Activated T-helper 1 cell treated with anti-CD3 and anti-CD28 coated beads, Interleukin-12 subunit alpha, Interleukin-12 subunit beta, Interleukin-2, Interleukin-4 antibody, amounts not matched to agents 30 ng/mL and 10 ng/mL and 1 ng/mL, durations not matched to agents 14 hours and 24 hours and 36 hours (primary cell): ENCODE measurements around the gene CAPRIN2. TPM values are rescaled to one million over a fixed set of nuclear protein-coding genes. Genes with fewer than 3 reads are reported as not detected.

ENCODE experiments used
- DNase-seq: peaks from one replicate; pipeline ENCODE4 v3.0.0; 2021; ENCODE audit warnings: low spot score
- H3K27ac Mint-ChIP-seq: one replicate; pipeline ENCODE4 v1.8.0; 2021; ENCODE audit warnings: mild to moderate bottlenecking, mixed read lengths
- H3K27me3 Mint-ChIP-seq: one replicate; pipeline ENCODE4 v1.8.0; 2022; ENCODE audit warnings: mild to moderate bottlenecking, moderate library complexity, mixed read lengths; ENCODE audit not compliant: insufficient read depth
- H3K36me3 Mint-ChIP-seq: one replicate; pipeline ENCODE4 v1.8.0; 2021; ENCODE audit warnings: low read depth, mixed read lengths
- H3K4me1 Mint-ChIP-seq: one replicate; pipeline ENCODE4 v1.8.0; 2021; ENCODE audit warnings: low read depth, mixed read lengths
- H3K4me3 Mint-ChIP-seq: one replicate; pipeline ENCODE4 v1.8.0; 2021; ENCODE audit warnings: mild to moderate bottlenecking, moderate library complexity, mixed read lengths
- H3K9me3 Mint-ChIP-seq: one replicate; pipeline ENCODE4 v1.8.0; 2021; ENCODE audit warnings: mixed read lengths
- intact Hi-C: fragments of 100-400 bp; cut with micrococcal nuclease; formaldehyde crosslinking; loops from one replicate; pipeline ENCODE4 v1.15.1; 2024
- total RNA-seq: library from RNA; stranded (reverse); gene quantifications from 2 replicates; pipeline ENCODE4 v1.2.3, GENCODE V29; 2022

CAPRIN2 gene
- total RNA-seq, 1 donor from 2014 or later: 9.1 TPM

- no peaks in the 10 kb centered on the region for H3K4me1 Mint-ChIP-seq
- no peak overlapping the region for H3K4me3 Mint-ChIP-seq
- H3K9me3 Mint-ChIP-seq: no peaks in the 10 kb centered on the region
- H3K36me3 Mint-ChIP-seq: no peaks in the 10 kb centered on the region
- DNase-seq: no peak
- intact Hi-C loops: no loop called here
- peaks cover 16% of the 10 kb centered on the region for H3K27me3 Mint-ChIP-seq
- H3K27ac Mint-ChIP-seq: no peak overlapping the region
Observed at GRCh38 chr12:30785630-30786029, 30.9 kb upstream of the CAPRIN2 start.

GRCh38 chr12:30784508-30784907 lies 29.8 kb upstream of the CAPRIN2 start:
- DNase-seq: no peak
- no peaks in the 10 kb centered on the region for H3K36me3 Mint-ChIP-seq
- peaks cover 12% of the 10 kb centered on the region for H3K27me3 Mint-ChIP-seq
- H3K4me1 Mint-ChIP-seq: no peaks in the 10 kb centered on the region
- intact Hi-C loops: no loop called here
- H3K9me3 Mint-ChIP-seq: no peaks in the 10 kb centered on the region
- H3K27ac Mint-ChIP-seq: no peak overlapping the region
- H3K4me3 Mint-ChIP-seq: no peak overlapping the region

- no peaks in the 10 kb centered on the region for H3K36me3 Mint-ChIP-seq
- DNase-seq: no peak
- no peaks in the 10 kb centered on the region for H3K4me1 Mint-ChIP-seq
- H3K9me3 Mint-ChIP-seq: no peaks in the 10 kb centered on the region
- H3K27ac Mint-ChIP-seq: no peak overlapping the region
- intact Hi-C loops: no loop called here
- peaks cover 12% of the 10 kb centered on the region for H3K27me3 Mint-ChIP-seq
- no peak overlapping the region for H3K4me3 Mint-ChIP-seq
Observed at GRCh38 chr12:30783946-30784345, 29.2 kb upstream of the CAPRIN2 start.

DNA sequence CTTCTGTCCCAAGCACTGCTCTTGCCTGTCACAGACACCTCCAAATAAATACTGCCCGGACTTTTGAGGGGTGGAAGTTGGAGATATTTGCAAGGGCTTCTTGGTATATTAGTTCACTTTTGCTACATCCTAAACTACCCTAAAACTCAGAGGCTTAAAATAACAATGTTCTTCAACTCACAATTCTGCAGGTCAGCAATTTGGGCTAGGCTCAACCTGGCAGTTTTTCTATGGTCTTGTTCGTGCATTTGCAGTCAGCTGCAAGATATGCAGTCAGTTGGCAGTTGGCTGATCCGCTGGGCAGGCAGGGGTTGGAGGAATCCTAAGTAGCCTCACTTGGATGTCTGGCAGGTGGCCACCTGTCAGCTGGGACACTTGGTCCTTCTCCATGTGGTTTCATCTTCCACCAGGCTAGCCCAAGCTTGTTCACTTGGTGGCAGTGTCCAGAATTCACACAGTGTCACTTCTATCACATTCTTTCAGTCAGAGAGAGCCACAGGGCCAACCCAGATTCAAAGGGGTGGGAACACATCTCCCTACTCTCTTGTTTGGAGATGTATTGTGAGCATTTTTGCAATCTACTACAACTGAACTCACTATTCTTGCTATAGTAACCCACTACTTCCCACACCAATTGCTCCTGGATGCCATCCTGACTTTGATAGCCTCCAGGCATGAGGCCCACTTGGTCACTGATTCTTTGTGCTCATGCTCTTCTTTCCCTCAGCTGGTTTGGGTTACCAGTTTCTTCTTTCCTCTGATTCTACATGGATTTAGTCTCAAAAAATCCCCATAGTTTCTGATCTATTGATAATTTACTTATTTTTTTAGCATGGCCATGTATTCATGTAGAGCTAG lies 27.8 kb upstream of the CAPRIN2 start:
- intact Hi-C loops: no loop called here
- Mint-ChIP-seq H3K27me3 (peaks cover 12% of the 10 kb centered on the region), H3K9me3 (no peaks in the 10 kb centered on the region), H3K4me1 (no peaks in the 10 kb centered on the region), H3K36me3 (no peaks in the 10 kb centered on the region), H3K4me3 (no peak overlapping the region), H3K27ac (no peak overlapping the region)
- no peak for DNase-seq

DNA sequence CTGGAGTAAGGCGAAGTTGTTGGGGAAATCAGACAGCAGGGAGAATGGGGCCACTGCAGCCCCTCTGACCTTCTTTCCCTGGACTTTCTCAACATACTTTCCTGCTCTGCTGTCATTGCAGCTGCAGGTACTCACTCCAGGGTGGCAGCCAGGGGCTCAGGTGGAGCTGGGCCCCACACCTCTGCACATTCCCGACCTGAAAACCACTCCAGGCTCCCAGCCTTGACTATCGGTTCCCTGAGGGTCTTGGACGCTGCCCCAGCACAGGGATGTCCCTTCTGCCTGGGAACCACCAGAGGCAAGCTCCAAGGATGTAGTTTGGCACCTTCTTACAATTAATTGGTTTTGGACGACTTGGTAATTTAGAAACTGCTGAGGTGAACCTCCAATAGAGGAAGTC lies 24.8 kb upstream of the CAPRIN2 start:
- Mint-ChIP-seq H3K9me3 (no peaks in the 10 kb centered on the region), H3K4me3 (no peak overlapping the region), H3K27ac (no peak overlapping the region), H3K36me3 (no peaks in the 10 kb centered on the region), H3K27me3 (peaks cover 2% of the 10 kb centered on the region), H3K4me1 (no peaks in the 10 kb centered on the region)
- DNase-seq: no peak
- intact Hi-C loops: no loop called here

DNA sequence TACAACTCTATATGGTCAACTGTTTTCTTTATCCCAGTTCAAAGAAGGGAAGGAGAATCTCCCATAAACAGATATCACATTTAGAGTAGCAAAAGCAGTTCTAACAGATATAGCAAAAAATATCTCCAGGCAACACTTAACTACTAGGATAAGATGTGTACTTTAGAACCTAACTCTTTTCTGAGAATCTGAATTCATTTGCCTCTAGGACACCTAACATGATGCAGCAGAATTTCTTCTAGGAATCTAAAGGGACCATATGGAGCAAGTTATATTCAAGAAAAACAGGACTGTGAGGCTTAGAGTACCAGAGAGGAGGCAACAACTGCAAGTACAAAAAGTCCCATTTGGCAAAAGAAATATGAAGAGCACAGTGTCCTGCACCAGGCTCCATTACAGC lies 24.4 kb upstream of the CAPRIN2 start:
- no peaks in the 10 kb centered on the region for H3K27me3 Mint-ChIP-seq
- H3K4me3 Mint-ChIP-seq: no peak overlapping the region
- intact Hi-C loops: no loop called here
- no peak overlapping the region for H3K27ac Mint-ChIP-seq
- H3K9me3 Mint-ChIP-seq: no peaks in the 10 kb centered on the region
- no peak for DNase-seq
- H3K36me3 Mint-ChIP-seq: no peaks in the 10 kb centered on the region
- H3K4me1 Mint-ChIP-seq: no peaks in the 10 kb centered on the region

DNA sequence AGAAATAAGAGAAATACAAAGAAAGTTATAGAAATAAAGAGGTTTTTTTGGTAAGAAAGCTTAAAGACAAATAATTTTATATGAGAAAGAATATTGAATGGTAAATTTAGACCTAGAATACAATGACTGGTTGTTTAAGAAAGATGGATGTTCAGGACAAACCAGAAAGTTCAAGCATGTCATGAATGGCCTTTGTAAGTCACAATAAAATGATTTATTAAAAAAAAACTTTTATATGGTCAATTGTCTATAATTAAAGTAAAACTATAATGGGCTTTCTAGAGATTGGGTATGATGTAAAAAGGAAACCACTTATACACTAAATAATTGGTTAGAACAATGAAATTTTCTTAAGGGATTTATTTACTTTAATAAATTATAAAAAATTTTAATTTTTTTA lies 19.8 kb upstream of the CAPRIN2 start:
- no peaks in the 10 kb centered on the region for H3K4me1 Mint-ChIP-seq
- no peak overlapping the region for H3K4me3 Mint-ChIP-seq
- H3K27ac Mint-ChIP-seq: no peak overlapping the region
- H3K27me3 Mint-ChIP-seq: peaks cover 14% of the 10 kb centered on the region
- no peak for DNase-seq
- no peaks in the 10 kb centered on the region for H3K36me3 Mint-ChIP-seq
- H3K9me3 Mint-ChIP-seq: no peaks in the 10 kb centered on the region
- intact Hi-C loops: no loop called here

DNA sequence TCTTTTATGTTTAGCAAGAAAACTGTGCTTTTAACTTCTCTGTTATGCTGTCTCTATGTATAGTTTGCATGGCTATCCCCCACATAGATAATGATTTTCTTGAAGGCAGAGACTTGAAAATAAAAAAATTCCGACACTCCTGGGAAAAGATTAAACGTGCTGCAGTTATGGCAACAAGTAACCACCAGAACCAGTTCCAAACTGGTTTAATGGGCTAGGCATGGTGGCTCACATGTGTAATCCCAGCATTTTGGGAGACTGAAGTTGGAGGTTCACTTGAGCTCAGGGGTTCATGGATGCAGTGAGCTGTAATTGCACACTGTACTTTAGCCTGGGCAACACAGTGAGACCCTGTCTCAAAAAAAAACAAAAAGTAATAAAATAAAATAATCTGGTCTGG lies 15.1 kb upstream of the CAPRIN2 start:
- Mint-ChIP-seq H3K4me1 (no peaks in the 10 kb centered on the region), H3K36me3 (no peaks in the 10 kb centered on the region), H3K9me3 (no peaks in the 10 kb centered on the region), H3K27me3 (peaks cover 26% of the 10 kb centered on the region), H3K4me3 (no peak overlapping the region), H3K27ac (no peak overlapping the region)
- no peak for DNase-seq
- intact Hi-C loops: no loop called here

DNA sequence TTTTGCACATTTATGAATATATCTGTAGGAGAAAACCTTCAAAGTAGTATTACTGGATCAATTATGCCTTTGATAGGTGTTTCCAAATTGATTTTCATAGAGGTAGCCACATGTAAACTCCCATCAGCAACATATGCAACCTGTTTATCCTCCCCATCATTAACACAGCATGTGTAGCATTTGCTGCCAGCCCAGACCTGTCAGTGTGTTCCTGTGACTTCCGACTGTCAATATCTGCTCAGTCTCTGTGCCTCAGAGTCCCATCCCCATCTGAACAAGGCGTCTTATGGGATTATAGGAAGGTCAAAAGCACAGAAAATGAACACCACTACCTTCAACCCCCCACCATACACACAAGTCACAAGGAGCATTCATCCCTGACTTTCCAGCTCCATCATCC lies 9.5 kb upstream of the CAPRIN2 start:
- Mint-ChIP-seq H3K27me3 (peaks cover 18% of the 10 kb centered on the region), H3K4me3 (no peak overlapping the region), H3K36me3 (no peaks in the 10 kb centered on the region), H3K4me1 (no peaks in the 10 kb centered on the region), H3K27ac (no peak overlapping the region), H3K9me3 (no peaks in the 10 kb centered on the region)
- intact Hi-C loops: no loop called here
- no peak for DNase-seq

- Mint-ChIP-seq H3K9me3 (no peaks in the 10 kb centered on the region), H3K4me1 (no peaks in the 10 kb centered on the region), H3K27ac (no peak overlapping the region), H3K4me3 (no peak overlapping the region), H3K27me3 (peaks cover 18% of the 10 kb centered on the region), H3K36me3 (no peaks in the 10 kb centered on the region)
- no peak for DNase-seq
- intact Hi-C loops: no loop called here
Observed at GRCh38 chr12:30763053-30763452, 8.3 kb upstream of the CAPRIN2 start.

- no peak overlapping the region for H3K4me3 Mint-ChIP-seq
- H3K27ac Mint-ChIP-seq: no peak overlapping the region
- H3K27me3 Mint-ChIP-seq: peaks cover 14% of the 10 kb centered on the region
- DNase-seq: no peak
- no peaks in the 10 kb centered on the region for H3K9me3 Mint-ChIP-seq
- no peaks in the 10 kb centered on the region for H3K4me1 Mint-ChIP-seq
- intact Hi-C loops: no loop called here
- H3K36me3 Mint-ChIP-seq: no peaks in the 10 kb centered on the region
Observed at GRCh38 chr12:30761730-30762129, 7.0 kb upstream of the CAPRIN2 start.

- Mint-ChIP-seq H3K4me3 (no peak overlapping the region), H3K27me3 (peaks cover 6% of the 10 kb centered on the region), H3K36me3 (peaks cover 1% of the 10 kb centered on the region), H3K4me1 (peaks cover 24% of the 10 kb centered on the region), H3K9me3 (no peaks in the 10 kb centered on the region), H3K27ac (no peak overlapping the region)
- intact Hi-C loops: loop anchor here (5.0 kb wide), 1 partner anchor 85 kb away; no protein-coding TSS in a partner anchor
- DNase-seq: no peak
Observed at GRCh38 chr12:30757316-30757715, 2.6 kb upstream of the CAPRIN2 start.

DNA sequence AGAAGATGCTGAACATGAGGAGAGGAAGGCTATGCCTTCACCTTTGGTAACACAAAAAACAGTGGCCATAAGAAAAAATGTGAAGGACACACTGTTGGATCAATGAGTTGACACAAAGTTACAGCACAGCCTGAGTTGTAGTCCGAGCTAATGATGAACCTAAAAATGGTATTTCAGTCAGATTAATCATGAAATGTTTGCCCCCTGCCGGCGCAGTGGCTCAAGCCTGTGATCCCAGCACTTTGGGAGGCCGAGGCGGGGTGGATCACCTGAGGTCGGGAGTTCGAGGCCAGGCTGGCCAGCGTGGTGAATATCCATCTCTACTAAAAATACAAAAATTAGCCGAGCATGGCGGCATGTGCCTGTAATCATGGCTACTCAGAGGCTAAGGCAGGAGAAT lies 1.3 kb upstream of the CAPRIN2 start:
- Mint-ChIP-seq H3K27me3 (peaks cover 6% of the 10 kb centered on the region), H3K27ac (no peak overlapping the region), H3K4me3 (peak overlapping the region; percentile 75), H3K36me3 (peaks cover 1% of the 10 kb centered on the region), H3K4me1 (peaks cover 24% of the 10 kb centered on the region), H3K9me3 (no peaks in the 10 kb centered on the region)
- no peak for DNase-seq
- intact Hi-C loops: loop anchor here (5.0 kb wide), 1 partner anchor 86 kb away; no protein-coding TSS in a partner anchor
